ENCODE measurements around the gene ALLC.
A peak's percentile ranks its signal among the peaks of the same experiment; 100 is the strongest.

ALLC gene

DNA sequence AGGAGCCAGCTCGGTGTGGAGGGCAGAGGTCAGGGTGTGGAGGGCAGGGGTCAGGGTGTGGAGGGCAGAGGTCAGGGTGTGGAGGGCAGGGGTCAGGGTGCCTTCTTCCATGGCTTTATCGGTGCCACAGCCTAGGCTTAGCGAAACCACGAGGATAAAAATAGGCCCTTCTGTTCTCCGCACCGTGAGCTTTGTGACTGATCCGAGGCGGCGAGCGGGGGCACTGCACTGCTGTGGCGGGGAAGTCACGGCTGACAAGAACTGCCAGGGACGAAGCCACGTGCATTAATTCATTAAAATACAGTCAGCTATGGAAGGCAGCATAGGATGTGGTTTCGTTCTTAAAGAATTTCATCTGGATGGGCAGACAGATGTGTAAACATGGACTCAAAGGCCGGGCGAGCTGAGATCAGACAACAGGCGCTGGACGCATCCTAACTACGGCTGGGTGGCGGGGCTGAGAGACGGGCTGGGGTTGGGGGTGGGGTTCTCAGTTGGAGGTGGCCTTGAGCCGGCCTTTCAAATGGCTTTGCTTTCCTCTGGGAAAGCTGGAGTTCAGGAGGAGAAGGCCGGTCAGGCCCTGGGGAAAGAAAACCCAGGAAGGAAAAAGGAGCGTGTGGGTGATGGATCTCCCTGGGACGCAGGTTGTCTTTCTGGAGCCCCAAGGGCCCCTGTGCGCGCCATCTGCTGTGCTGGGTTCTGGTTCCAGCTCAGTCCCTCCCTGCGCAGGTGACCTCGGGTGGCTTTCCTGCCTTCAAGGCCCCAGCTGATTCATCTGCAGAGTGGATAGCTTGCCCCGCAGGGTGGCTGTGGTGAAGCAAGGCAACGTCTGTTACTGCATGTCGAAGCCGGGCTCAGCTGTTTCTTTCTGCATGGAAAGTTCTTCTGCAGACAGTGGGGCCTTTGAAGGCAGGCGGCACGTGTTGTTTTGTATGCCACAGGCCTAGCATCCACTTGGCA lies 958 bp upstream of the ALLC start:
- no peak for DNase-seq

DNA sequence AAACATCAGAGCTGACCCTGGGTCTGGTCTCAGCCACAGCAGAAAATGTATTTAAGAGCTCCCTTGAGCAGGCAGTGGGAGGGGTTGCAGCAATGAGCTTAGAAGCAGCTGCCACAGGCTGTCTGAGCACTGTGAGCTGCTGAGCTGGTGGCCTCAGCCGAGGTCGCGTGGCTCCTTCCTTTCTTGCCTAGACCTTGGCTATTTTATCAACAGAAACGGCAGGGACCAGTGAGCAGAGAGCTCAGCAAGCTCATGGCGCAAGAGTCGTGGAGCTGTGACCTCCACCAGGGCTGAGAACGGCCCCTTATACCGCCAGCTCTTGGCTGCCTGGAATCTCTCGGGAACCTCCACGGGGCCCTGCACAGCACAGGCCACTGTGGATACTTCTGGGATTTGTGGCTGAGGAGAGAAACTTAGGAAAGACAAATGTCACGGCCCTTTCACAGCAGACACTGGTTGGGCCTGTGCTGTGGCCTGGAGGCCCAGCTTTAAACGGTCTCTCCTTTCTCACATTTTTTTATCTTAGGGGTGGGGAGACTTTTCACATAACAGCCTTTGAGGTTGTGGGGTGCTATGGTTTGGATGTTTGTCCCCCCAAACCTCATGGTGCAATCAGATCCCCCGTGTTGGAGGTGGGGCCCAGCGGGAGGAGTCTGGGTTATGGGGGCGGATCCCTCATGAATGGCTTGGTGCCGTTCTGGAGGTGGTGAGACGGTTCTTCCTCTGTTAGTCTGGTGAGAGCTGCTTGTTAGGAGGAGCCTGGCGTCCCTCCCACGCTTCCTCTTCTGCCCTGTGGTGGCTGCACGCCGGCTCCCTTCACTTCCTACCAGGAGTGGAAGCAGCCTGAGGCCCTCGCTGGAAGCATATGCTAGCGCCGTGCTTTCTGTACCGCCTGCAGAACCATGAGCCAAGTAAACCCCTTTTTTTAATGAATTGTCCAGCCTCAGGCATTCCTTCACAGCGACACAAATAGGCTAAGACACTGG lies 1.7 kb downstream of the ALLC start:
- peak; percentile 8 for DNase-seq

DNA sequence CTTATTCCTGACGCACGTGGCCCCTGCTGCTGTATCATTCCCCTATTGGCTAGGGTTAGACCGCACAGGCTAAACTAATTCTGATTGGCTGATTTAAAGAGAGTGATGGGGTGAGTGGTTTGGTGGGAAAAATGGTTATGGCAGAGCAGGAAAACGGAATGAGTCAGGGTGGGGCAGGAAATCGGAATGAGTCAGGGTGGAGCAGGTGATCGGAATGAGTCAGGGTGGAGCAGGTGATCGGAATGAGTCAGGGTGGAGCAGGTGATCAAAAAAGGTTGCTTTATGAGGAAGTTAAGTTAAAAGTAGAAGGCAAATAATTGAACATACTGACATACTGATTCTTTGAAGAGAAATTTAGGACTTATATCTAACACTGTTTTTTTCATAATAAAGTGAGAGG lies 2.6 kb downstream of the ALLC start:
- DNase-seq, result peak; percentile 41

DNA sequence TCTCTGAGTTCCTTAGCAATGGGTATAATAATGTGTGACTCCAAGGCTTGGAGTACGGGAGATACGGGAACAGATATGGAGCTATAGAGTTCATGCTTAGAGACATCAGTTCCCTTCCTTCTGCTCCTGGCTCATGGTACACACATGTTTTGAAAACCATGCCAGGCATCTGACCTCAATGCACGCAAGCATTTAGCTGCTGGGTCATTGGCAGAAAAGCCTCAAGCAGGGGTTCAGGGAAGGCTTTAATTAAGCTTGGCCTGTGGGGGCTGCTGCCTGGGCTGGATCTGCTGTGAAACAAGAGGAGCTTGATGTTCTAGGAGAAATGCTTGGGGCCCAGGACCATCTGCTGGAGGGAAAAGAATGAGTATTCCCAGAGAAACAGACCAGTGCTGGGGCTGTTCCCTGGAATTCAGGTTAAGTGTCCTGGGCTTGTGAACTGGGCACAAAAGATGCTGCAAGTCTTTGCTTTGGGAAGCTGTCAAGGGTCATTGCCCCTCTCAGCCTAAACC lies 3.2 kb downstream of the ALLC start:
- DNase-seq, result no peak

DNA sequence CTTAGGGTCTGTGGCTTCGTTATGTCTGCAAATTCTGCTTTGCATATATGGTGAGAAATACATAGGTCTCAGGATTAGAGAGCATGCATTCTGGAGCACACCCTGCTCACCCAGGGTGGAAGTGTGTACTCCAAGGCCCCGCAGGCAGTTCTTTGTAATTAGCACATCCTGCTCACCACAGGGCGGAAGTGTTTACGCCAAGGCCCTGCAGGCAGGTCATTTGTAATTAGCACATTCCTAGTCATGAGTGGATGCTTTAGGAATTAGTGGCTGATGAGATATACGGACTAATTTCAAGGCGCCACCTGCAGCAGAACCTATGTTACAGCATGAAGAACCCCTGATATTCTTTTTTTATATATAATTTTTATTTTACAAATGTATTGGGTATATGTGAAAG lies 4.2 kb downstream of the ALLC start:
- DNase-seq, result no peak

DNA sequence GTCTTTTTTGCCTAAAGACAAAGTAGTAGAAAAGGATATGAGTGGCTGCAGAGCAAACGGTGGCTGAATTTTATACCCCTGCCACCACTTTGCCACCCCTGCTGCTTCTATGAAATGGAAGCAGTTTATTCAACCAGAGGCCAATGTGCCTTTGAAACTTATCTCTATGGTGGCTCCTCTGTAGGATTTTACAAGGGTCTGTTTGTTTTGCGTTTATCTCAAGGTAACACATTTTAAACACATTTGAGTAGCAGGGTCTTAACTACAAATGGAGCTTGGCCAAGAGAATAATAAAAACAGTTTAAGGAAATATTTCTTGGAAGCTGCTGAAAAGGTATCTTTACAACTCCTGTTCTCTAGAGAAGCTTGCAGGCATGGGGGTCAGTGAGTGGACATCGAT lies 6.1 kb downstream of the ALLC start:
- DNase-seq, result no peak

DNA sequence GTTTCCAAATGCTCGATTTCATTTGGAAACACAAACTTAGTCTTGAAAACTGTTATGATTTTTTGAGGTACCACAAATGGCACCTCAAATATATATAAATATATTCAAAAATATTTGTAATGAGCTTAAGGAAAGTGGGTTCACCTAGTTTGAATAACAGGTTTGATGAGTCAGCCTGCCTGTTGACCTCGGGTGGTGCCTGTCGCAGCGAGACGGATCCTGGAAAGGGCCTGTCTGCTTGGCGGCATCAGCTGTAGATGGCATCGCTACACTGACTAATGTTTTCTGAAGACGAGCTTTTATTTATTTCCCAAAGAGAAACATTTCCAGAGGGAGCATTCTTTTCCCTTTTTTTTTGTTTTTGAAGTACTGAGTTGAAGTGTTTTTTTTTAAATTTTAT lies 6.9 kb downstream of the ALLC start:
- DNase-seq, result no peak

DNA sequence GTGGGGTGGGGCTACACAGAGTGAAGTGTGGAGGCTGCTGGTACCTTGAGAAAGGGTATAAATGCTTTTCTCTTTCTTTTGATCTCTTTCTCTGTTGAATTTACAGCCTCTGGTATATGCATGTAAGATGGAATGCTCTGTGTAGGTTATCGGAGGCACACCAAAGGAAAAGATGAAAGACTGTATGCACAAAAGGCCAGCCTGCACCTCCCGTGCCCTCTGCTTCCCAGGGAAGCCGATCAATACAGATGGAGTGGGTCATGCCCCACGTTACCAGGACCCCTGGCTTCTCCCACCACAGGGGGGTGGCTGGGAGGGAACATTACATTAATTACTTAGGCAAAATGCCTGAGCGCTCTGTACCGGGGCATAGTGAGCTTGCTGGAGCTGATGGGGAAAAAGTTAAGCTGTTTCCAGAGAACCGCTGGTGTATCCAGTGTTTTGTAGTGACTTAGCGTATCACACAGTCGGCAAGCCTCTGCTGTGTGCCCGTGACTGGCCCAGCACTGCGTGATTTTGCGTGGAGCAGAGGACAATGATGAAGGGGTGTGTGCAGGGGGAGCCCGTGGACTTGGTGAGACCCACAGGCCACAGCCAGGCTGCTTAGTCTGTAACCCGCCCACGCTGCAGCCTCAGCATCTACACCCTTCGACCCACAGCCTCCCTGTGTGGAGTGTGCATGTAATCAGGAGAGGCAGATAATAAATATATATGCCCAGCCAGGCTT lies 8.0 kb downstream of the ALLC start:
- DNase-seq, result no peak

DNA sequence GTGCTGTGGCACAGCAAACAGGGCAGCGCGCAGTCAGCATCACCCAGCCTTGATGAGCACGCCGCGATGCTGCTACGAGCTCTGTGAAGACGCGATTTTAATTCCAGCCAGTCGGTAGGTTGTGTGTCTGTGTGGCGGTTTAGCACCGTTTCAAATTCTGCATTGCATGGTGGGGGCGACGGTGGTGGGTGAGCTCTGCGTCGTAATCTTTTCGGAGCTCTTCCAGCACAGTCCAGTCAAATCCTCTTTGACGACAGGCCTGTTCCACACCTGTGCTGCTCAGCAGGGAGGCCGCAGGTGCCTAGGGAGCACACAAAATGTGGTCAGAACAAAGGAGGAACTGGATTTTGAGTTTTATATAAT lies 8.6 kb downstream of the ALLC start:
- no peak for DNase-seq

DNA sequence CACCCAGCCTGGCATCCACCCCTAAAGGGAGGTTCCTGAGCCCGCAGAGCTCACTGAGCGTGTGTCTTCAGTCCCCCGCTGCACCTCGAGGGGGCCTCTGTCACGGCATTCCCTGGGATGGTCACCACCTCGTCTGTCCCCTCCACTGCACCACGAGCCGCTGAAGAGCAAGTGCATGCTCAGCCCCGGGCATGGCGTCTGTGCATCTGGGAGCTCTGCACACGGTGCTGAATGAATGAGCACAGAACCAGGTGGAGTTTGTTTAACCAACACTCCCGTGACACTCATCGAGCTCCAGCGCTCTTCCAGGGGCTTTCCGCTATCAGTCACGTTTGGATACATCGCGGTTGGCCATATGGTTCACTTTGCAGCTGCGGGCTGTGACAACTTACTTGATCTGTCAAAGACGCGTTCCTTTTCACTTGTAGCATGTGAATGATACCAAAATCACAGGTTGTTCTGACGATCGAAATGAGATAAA lies 9.2 kb downstream of the ALLC start:
- DNase-seq, result no peak

DNA sequence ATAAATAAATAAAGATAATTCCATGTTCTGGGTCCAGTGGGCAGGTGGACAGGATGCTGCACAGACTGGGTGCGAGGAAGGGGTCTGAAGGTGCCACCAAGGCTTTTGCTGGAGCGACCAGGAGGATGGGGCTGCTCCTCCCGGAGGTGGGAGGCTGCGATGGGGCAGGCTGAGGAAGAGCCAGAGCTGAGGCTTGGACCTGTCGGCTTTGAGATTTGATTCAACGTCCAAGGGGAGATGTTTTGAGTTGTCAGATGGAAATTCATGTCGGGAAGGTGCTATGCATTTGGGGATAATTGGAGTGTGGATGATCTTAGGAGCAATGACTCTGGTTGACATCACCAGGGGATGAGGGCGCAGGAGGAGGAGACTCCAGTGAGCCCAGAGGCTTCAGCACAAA lies 11.7 kb downstream of the ALLC start:
- DNase-seq, result no peak

DNA sequence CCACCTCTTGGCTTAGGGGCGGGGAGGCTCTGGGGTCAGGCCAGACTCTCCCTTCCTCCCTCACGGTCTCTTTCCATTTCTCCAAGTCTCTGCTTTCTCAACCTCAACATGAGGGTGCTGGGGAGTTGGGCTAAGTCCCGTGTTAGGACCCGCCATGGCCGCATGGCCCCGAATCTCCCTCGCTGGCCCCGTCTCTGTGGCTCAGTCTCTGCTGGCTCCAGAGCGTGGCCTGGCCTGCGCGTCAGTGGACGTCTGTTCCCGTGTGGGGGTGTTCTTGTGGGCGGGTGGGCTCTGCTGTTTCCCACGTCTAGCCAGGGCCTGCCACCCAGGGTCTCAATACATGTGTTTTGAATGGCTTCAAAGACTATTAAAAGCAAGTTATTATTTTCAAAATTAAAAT lies 12.4 kb downstream of the ALLC start:
- DNase-seq, result no peak

DNA sequence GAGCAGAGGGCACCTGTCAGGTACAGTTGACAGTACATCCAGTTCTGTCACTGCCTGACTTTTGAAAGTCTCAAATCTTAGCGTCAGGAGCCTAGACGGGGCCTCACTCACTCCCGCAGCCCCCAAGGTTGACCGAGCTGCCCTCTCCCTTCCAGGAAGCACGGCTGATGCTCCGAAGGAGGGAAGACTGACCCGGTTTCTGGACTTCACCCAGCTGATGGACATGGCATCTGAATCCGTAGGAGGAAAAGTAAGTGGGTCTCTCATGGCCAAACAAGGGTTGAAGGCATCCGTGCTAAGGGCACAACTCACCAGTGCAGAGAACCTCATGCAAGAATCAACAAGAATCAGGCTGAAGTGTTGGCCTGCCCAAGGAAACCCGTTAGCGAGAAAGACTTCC lies 12.9 kb downstream of the ALLC start:
- no peak for DNase-seq

DNA sequence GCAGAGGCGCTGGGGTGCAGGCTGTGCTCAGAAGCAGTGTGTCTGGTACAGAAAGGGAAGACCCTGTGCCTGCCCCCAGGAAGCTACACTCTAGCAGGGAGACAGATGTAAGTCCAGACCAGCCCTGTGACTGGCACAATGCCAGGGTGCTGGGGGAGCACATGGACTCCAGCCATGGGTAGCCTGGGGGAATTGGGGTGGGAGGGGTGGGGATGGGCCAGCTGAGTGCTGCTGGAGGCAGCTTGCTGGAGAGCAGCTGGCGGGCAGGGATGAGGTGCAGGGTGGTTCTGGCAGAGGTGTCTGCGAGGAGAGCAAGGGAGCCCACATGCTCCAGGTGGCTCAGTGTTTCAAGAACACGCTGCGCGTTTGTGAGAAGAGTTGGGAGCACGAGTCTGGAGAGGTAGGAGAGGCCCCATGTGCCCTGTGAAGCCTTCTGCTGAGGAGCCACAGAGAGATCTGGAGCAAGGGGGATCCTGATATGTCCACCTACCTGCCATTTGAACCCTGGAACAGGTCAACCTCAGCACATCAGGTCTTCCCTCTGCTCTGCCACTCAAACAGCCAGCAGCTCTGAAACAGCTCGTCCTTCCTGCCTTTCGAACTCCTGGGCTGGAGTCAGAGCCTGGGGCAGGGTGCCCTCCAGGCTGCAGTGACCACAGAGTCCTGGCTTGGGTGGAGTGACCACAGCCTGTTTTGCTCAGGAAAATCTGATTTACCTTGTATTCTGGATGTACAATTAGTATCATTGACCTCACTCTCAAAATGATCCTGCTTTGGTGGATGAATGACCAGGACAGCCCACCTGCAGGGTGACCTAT lies 15.1 kb downstream of the ALLC start:
- no peak for DNase-seq

DNA sequence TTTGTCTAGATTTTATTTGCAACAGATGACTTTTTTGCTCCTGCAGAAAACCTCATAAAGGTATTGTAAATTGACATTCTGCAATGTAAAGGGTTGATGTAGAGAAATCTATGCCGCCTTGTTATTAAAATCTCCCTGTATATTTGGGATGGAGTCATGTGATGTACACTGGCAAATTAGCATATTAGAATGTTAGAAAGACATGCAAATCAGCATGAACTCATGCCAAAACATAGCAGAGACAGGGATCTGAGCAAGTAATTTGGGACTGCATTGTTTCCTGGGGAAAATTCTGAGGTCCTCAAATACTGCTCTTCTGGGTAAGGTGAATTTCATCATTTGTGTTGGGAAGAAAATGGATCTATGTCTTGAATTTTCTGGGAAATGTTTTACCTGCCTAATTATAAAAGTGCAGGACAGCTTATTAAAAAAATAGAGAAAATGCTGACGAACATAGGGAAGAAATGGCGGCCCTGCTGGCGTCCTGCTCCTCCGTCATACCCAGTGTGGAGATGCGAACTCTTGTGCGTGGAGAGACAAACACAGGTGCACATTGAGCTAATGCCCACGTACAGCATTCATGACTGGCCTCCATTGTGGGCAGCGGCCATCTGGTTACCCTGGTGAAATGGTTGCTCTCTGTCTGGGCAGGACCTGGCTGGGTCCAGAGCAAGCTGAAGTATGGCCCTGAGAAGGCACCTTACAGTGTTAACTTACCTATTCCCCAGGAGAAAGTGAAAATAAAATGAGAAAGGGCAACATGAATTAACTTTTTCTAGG lies 16.3 kb downstream of the ALLC start:
- DNase-seq, result no peak

DNA sequence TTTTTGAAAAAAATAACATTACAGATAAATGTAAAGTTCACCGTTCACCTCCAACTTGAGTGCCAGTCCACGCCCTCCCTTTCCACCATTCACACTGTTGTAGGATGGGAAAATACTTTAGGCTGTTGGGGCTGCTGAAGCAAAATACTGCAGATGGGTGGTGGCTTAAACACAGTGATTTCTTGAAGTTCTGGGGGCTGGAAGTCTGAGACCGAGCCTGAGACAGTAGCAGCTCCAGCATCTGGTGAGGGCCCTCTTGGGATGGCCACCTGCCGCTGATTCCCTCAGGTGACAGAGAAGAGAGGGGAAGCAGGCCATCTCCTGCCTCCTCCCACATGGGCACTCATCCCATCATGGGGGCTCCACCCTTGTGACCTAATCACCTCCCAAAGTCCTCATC lies 17.7 kb downstream of the ALLC start:
- no peak for DNase-seq

DNA sequence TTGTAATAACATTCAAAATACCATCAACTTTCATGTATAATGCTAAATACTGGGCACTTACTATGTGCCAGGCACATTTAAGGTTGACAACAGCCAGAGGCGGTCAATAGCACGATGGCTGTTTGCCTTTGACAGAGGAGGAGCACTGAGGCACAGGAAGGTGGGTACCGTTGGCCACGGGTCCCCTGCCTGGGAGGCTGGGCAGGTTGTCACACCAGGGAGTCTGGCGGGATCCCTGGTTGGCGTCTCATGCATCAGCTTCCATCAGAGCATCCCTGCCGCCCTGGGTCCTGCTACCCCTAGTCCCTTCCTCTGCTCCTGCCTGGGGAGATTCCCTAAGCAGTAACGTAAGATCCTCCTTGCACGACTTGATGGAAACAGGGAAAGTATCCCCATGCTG lies 19.4 kb downstream of the ALLC start:
- no peak for DNase-seq

DNA sequence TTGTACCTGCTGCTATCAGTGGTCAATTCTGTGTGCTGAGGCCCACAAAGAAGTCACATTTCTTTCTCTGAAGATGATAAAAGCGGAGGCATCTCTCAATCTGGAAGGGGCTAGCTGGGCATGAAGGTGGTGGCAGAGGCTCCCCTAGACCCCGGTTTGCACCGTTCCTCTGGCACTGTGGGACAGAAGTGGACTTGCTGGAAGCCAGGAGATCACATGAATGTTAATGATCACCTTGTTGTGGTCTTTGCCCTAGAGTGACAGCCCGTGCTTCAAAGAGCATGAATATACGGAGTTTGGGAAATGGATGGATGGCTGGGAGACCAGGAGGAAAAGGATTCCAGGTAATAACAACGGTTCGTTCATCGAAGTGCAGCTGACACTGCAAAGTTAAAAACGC lies 20.2 kb downstream of the ALLC start:
- no peak for DNase-seq

DNA sequence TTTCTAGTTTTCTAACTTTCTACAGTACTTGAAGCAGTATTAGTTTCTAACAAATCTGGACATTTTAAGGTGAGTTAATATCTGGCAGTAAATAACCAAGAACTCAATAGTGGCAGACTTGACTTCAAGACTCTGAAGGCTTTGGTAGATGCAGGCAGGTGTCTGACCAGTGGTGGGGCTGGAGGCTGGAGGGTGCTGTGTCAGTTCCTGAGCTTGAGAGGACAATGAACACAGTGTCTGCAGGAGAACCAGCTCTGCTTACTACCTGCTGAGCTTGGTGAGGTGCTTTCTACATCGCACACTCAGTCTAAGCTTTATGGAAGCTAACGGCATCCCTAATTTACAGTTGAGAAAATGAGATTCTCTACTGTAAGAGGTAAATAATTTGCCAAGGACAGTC lies 21.2 kb downstream of the ALLC start:
- no peak for DNase-seq

DNA sequence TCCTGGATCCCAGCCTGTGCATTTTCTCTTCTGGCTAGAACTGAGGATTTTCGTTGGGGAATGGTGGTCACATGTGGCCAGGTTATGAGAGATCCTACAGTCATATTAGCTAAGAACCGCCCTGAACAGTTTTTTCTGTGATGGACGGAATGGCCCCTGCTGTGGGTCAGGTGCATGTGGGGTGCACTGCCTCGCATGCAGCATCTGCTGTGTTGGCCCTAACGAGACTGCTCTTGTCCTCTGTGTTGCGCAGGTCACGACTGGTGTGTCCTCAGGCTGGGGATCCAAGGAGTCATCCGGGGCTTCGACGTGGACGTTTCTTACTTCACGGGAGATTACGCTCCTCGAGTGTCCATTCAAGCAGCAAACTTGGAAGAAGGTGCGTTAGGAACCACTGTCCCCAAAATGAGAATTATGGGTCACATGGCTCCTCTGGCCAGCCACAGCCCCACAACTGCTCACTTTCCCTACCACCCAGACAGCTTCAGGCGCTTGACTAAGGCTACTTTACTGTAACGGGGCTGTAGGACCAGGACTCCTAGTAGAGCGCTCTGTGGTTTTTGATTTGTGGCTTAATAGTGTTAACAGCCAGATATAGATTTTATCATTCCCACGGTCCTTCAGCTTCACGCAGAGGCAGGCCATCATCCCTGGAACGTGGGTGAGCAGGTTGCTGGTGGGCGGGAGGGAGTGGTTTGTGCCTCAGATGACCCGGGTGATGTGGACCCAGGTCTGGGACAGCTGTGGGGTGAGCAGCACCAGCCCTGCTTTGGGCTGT lies 21.8 kb downstream of the ALLC start:
- no peak for DNase-seq
